HEK293 (cell line): ENCODE measurements around the gene POU2AF3.

Experiments
- CTCF ChIA-PET: fragments of 350-600 bp; formaldehyde crosslinking; extraction: SDS; loops from one replicate; lab custom pipeline; 2021; ENCODE audit warnings: antibody characterized with exemption; lab: Yijun Ruan, JAX
- POLR2A ChIA-PET: fragments of 300-600 bp; formaldehyde crosslinking; extraction: SDS; loops from one replicate; lab custom pipeline; 2020; ENCODE audit warnings: antibody characterized with exemption, inconsistent platforms; lab: Yijun Ruan, JAX
- H3K27ac ChIP-seq: fragments of 200-500 bp; sonication (Bioruptor generic); 2 replicates; pipeline ENCODE4 v1.5.1; 2014; ENCODE audit warnings: low read depth, low read length, control low read depth, inconsistent platforms; ENCODE audit errors: extremely low read depth
- H3K36me3 ChIP-seq, 2 experiments: fragments of 200-500 bp in 1 of 2; sonication (Bioruptor generic) in 1 of 2; 1 replicate in 1 of 2; 2 replicates in 1 of 2; pipeline ENCODE4 v1.5.1; 2014 to 2017; ENCODE audit warnings: inconsistent platforms in 2 of 2, low read length in 2 of 2; ENCODE audit not compliant: control insufficient read depth in 2 of 2, insufficient read depth in 1 of 2
- H3K4me1 ChIP-seq: fragments of 200-500 bp; sonication (Bioruptor generic); 2 replicates; pipeline ENCODE4 v1.5.1; 2014; ENCODE audit warnings: mild to moderate bottlenecking, low read length, inconsistent platforms; ENCODE audit not compliant: control insufficient read depth, insufficient read depth
- H3K4me3 ChIP-seq: 2 replicates; pipeline ENCODE4 v1.5.1; 2011; ENCODE audit warnings: low read depth, mild to moderate bottlenecking, control low read depth, low read length, moderate library complexity
- H3K9me3 ChIP-seq: fragments of 200-500 bp; sonication (Bioruptor generic); 2 replicates; pipeline ENCODE4 v1.5.1; 2014; ENCODE audit warnings: low read depth, low read length, inconsistent platforms; ENCODE audit not compliant: control insufficient read depth, insufficient read depth
- BCL6B ChIP-seq: fragments of 450-650 bp; formaldehyde crosslinking; IDR thresholded peaks from 2 replicates; pipeline ENCODE4 v1.5.1; 2017; ENCODE audit warnings: missing biosample characterization, missing genetic modification characterization
- GLI4 ChIP-seq: fragments of 450-650 bp; formaldehyde crosslinking; IDR thresholded peaks from 2 replicates; pipeline ENCODE4 v1.5.1; 2016; ENCODE audit warnings: missing biosample characterization, missing genetic modification characterization
- GLIS2 ChIP-seq: fragments of 450-650 bp; formaldehyde crosslinking; IDR thresholded peaks from 2 replicates; pipeline ENCODE4 v1.5.1; 2016; ENCODE audit warnings: missing biosample characterization, missing genetic modification characterization
- MEIS1 ChIP-seq: sonication (generic); formaldehyde crosslinking; IDR thresholded peaks from 2 replicates; pipeline ENCODE4 v1.8.1; 2022; ENCODE audit warnings: missing genetic modification reagents, mild to moderate bottlenecking, borderline replicate concordance
- PRDM1 ChIP-seq: fragments of 450-650 bp; formaldehyde crosslinking; IDR thresholded peaks from 2 replicates; pipeline ENCODE4; 2016; ENCODE audit warnings: missing biosample characterization, missing genetic modification characterization
- SALL2 ChIP-seq: fragments of 450-650 bp; formaldehyde crosslinking; IDR thresholded peaks from 2 replicates; pipeline ENCODE4 v1.5.0; 2017; ENCODE audit warnings: missing biosample characterization, mild to moderate bottlenecking, missing genetic modification characterization, borderline replicate concordance
- YY1 ChIP-seq: fragments of 450-650 bp; formaldehyde crosslinking; IDR thresholded peaks from 2 replicates; pipeline ENCODE4 v1.5.1; 2018; ENCODE audit warnings: missing biosample characterization, missing genetic modification characterization
- ZBTB6 ChIP-seq: fragments of 450-650 bp; formaldehyde crosslinking; IDR thresholded peaks from 2 replicates; pipeline ENCODE4 v1.5.1; 2017; ENCODE audit warnings: missing biosample characterization, missing genetic modification characterization
- ZFP37 ChIP-seq: fragments of 450-650 bp; formaldehyde crosslinking; IDR thresholded peaks from 2 replicates; pipeline ENCODE4 v1.5.1; 2016; ENCODE audit warnings: missing biosample characterization, missing genetic modification characterization
- ZNF18 ChIP-seq: fragments of 450-650 bp; formaldehyde crosslinking; IDR thresholded peaks from 2 replicates; pipeline ENCODE4 v1.5.1; 2016; ENCODE audit warnings: missing biosample characterization, missing genetic modification characterization
- ZNF354C ChIP-seq: fragments of 450-650 bp; formaldehyde crosslinking; IDR thresholded peaks from 2 replicates; pipeline ENCODE4 v1.5.1; 2016; ENCODE audit warnings: missing biosample characterization, missing genetic modification characterization, low read depth, borderline replicate concordance
- ZNF48 ChIP-seq: fragments of 450-650 bp; formaldehyde crosslinking; IDR thresholded peaks from 2 replicates; pipeline ENCODE4 v1.5.1; 2016; ENCODE audit warnings: missing biosample characterization, missing genetic modification characterization
- ZNF560 ChIP-seq: fragments of 450-650 bp; formaldehyde crosslinking; IDR thresholded peaks from 2 replicates; pipeline ENCODE4 v1.5.1; 2017; ENCODE audit warnings: missing biosample characterization, missing genetic modification characterization, borderline replicate concordance
- ZNF654 ChIP-seq: fragments of 450-650 bp; formaldehyde crosslinking; IDR thresholded peaks from 2 replicates; pipeline ENCODE4 v1.5.1; 2016; ENCODE audit warnings: low read depth, missing biosample characterization, missing genetic modification characterization
- ZNF677 ChIP-seq: fragments of 450-650 bp; IDR thresholded peaks from 2 replicates; pipeline ENCODE4 v1.5.0; 2018; ENCODE audit warnings: missing biosample characterization, mild to moderate bottlenecking, missing genetic modification characterization, moderate library complexity
- ZSCAN30 ChIP-seq: fragments of 450-650 bp; IDR thresholded peaks from 2 replicates; pipeline ENCODE4 v1.5.1; 2018; ENCODE audit warnings: missing biosample characterization, mild to moderate bottlenecking, missing genetic modification characterization, moderate library complexity
- TF ChIP-seq, protein P1 (sequence below): fragments of 450-650 bp; formaldehyde crosslinking; IDR thresholded peaks from 2 replicates; pipeline ENCODE4 v1.5.1; 2016; ENCODE audit warnings: missing biosample characterization, missing genetic modification characterization, low read depth
- TF ChIP-seq, protein P2 (sequence below): fragments of 450-650 bp; IDR thresholded peaks from 2 replicates; pipeline ENCODE4 v1.5.1; 2018; ENCODE audit warnings: missing biosample characterization, missing genetic modification characterization

The POU2AF3 gene

DNA sequence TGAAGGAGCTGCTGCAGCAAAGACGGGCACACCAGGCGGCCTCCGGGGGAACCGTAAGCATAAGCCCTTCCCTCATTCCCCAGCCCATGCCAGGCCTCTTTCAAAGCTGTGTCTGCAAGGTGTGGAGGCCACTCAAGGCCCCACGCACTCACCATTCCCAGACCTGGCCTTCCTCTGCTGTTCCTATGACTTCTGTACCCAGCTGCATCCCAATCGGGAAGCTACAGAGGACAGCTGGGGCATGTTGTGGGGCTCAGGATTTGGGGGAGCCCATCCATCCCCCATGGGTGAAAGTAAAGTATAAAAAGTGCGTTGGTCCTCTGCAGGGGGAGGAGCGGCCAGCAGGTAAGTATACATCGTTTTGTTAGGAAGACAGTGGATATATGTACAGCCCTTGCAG lies 2.2 kb downstream of the POU2AF3 start (continued):
- no peak for TF ChIP-seq ZNF354C (tag by site-specific recombination)
- no peak for TF ChIP-seq ZSCAN30

GRCh38 chr11:111301004-111301841 lies 2.9 kb downstream of the POU2AF3 start:
- no peak for TF ChIP-seq ZFP37
- 0 out of 2 replicates have a peak, but pooled peaks have one; percentile 16 for TF ChIP-seq ZNF18 (tag by site-specific recombination)
- H3K9me3 ChIP-seq = no peaks in the 10 kb centered on the region
- no peaks in the 10 kb centered on the region for H3K36me3 ChIP-seq
- no peak overlapping the region for H3K4me3 ChIP-seq
- no peaks in the 10 kb centered on the region for H3K4me1 ChIP-seq
- ChIA-PET POLR2A (no interaction called here), CTCF (interaction anchor here (0.6 to 1.3 kb wide), 2 partner anchors 122 to 1439 kb away, joined by 3 to 4 read pairs; no protein-coding TSS in a partner anchor)
- no peak overlapping the region for H3K27ac ChIP-seq

- no peak overlapping the region for H3K4me3 ChIP-seq
- ChIA-PET CTCF (interaction anchor here (0.6 to 1.3 kb wide), 2 partner anchors 122 to 1439 kb away, joined by 3 to 4 read pairs; no protein-coding TSS in a partner anchor), POLR2A (no interaction called here)
- H3K9me3 ChIP-seq = no peaks in the 10 kb centered on the region
- TF ChIP-seq MEIS1 = no peak
- no peak for TF ChIP-seq ZNF48
- TF ChIP-seq GLI4 (tag by site-specific recombination) = no peak
- no peak for TF ChIP-seq ZNF654 (tag by site-specific recombination)
- TF ChIP-seq PRDM1 = no peak
- TF ChIP-seq ZNF677 = no peak
- TF ChIP-seq YY1 (tag by site-specific recombination) = no peak
- TF ChIP-seq ZBTB6 (tag by site-specific recombination) = no peak
- TF ChIP-seq, protein P1, sequence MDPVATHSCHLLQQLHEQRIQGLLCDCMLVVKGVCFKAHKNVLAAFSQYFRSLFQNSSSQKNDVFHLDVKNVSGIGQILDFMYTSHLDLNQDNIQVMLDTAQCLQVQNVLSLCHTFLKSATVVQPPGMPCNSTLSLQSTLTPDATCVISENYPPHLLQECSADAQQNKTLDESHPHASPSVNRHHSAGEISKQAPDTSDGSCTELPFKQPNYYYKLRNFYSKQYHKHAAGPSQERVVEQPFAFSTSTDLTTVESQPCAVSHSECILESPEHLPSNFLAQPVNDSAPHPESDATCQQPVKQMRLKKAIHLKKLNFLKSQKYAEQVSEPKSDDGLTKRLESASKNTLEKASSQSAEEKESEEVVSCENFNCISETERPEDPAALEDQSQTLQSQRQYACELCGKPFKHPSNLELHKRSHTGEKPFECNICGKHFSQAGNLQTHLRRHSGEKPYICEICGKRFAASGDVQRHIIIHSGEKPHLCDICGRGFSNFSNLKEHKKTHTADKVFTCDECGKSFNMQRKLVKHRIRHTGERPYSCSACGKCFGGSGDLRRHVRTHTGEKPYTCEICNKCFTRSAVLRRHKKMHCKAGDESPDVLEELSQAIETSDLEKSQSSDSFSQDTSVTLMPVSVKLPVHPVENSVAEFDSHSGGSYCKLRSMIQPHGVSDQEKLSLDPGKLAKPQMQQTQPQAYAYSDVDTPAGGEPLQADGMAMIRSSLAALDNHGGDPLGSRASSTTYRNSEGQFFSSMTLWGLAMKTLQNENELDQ (tag by site-specific recombination) = no peak
- no peak for TF ChIP-seq BCL6B (tag by site-specific recombination)
- no peak for TF ChIP-seq GLIS2
- TF ChIP-seq, protein P2, sequence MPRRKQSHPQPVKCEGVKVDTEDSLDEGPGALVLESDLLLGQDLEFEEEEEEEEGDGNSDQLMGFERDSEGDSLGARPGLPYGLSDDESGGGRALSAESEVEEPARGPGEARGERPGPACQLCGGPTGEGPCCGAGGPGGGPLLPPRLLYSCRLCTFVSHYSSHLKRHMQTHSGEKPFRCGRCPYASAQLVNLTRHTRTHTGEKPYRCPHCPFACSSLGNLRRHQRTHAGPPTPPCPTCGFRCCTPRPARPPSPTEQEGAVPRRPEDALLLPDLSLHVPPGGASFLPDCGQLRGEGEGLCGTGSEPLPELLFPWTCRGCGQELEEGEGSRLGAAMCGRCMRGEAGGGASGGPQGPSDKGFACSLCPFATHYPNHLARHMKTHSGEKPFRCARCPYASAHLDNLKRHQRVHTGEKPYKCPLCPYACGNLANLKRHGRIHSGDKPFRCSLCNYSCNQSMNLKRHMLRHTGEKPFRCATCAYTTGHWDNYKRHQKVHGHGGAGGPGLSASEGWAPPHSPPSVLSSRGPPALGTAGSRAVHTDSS (tag by site-specific recombination) = no peak
- no peak for TF ChIP-seq ZNF560 (tag by site-specific recombination)
- TF ChIP-seq SALL2 (tag by site-specific recombination) = no peak
- H3K4me1 ChIP-seq = no peaks in the 10 kb centered on the region
- H3K36me3 ChIP-seq = no peaks in the 10 kb centered on the region
- H3K27ac ChIP-seq = no peak overlapping the region
Observed at GRCh38 chr11:111301842-111302118, 3.4 kb downstream of the POU2AF3 start.
